Femur (tissue), 1 donor: Measurements from ENCODE around the gene NKAIN2.

Experiments
- DNase-seq: peaks from one replicate; pipeline ENCODE4 v3.0.0-alpha.2; 2017

NKAIN2 gene

GRCh38 chr6:124783344-124783743, 979.7 kb downstream of the NKAIN2 start:
- no peak for DNase-seq

- DNase-seq = no peak
Measured at GRCh38 chr6:124791156-124791555, 987.5 kb downstream of the NKAIN2 start.

GRCh38 chr6:124792386-124792785, 988.7 kb downstream of the NKAIN2 start:
- no peak for DNase-seq

GRCh38 chr6:124793398-124793797, 989.7 kb downstream of the NKAIN2 start:
- no peak for DNase-seq

GRCh38 chr6:124795643-124796463, 992.2 kb downstream of the NKAIN2 start:
- DNase-seq = peak; percentile 42

GRCh38 chr6:124796464-124796970, 992.9 kb downstream of the NKAIN2 start:
- no peak for DNase-seq

- DNase-seq = no peak
Measured at GRCh38 chr6:124797224-124797623, 993.6 kb downstream of the NKAIN2 start.

- DNase-seq = no peak
Measured at GRCh38 chr6:124798942-124799496, 995.4 kb downstream of the NKAIN2 start.

- DNase-seq = no peak
Measured at GRCh38 chr6:124799638-124800037, 996.0 kb downstream of the NKAIN2 start.

- no peak for DNase-seq
Measured at GRCh38 chr6:124800222-124800621, 996.6 kb downstream of the NKAIN2 start.

GRCh38 chr6:124812067-124812466, 1008.4 kb downstream of the NKAIN2 start:
- DNase-seq = no peak

- no peak for DNase-seq
Measured at GRCh38 chr6:124819346-124819745, 1015.7 kb downstream of the NKAIN2 start.

- no peak for DNase-seq
Measured at GRCh38 chr6:124822204-124822613, 1018.5 kb downstream of the NKAIN2 start.

- no peak for DNase-seq
Measured at GRCh38 chr6:124822721-124823120, 1019.1 kb downstream of the NKAIN2 start.

GRCh38 chr6:124823240-124824111, 1019.8 kb downstream of the NKAIN2 start:
- DNase-seq = no peak

GRCh38 chr6:124825564-124825963, 1021.9 kb downstream of the NKAIN2 start:
- DNase-seq = no peak

GRCh38 chr6:124829822-124830221, 1026.2 kb downstream of the NKAIN2 start:
- no peak for DNase-seq

GRCh38 chr6:124830506-124830905, 1026.8 kb downstream of the NKAIN2 start:
- no peak for DNase-seq

- DNase-seq = no peak
Measured at GRCh38 chr6:124854338-124854922, 1050.8 kb downstream of the NKAIN2 start.

- DNase-seq = no peak
Measured at GRCh38 chr6:124857746-124858145, 1054.1 kb downstream of the NKAIN2 start.

GRCh38 chr6:124858564-124858963, 1054.9 kb downstream of the NKAIN2 start:
- no peak for DNase-seq

GRCh38 chr6:124859366-124859765, 1055.7 kb downstream of the NKAIN2 start:
- no peak for DNase-seq

- no peak for DNase-seq
Measured at GRCh38 chr6:124866040-124866439, 1062.4 kb downstream of the NKAIN2 start.
